HepG2 (cell line): ENCODE data around the gene TMEM253. TPM values are rescaled to one million over a fixed set of nuclear protein-coding genes. Genes with fewer than 3 reads are reported as not detected.

Source experiments
- ATAC-seq: fragments of 200-7000 bp; cut with Tn5 transposase; 3 replicates; pipeline ENCODE4 v1.9.1; 2020; ENCODE audit warnings: mild to moderate bottlenecking, moderate library complexity
- BruUV-seq: library from RNA; stranded (reverse); fragments of 400-500 nt; replicated peaks from 2 replicates; lab custom pipeline; 2021; lab: Mats Ljungman, UMichigan
- CTCF ChIA-PET: fragments of 300-600 bp; formaldehyde crosslinking; extraction: SDS; loops from one replicate; lab custom pipeline; 2021; ENCODE audit warnings: low total read pairs, inconsistent platforms, low intra/inter-chr PET ratio; lab: Yijun Ruan, JAX
- POLR2A ChIA-PET: fragments of 350-600 bp; sonication (Branson Sonifier 250); formaldehyde crosslinking; loops from one replicate; lab custom pipeline; 2020; ENCODE audit warnings: antibody characterized with exemption, inconsistent platforms; lab: Yijun Ruan, JAX
- DNase-seq: peaks from one replicate; pipeline ENCODE4 v3.0.0-alpha.2; 2015; ENCODE audit warnings: low spot score
- FAIRE-seq: peaks from 3 replicates; lab custom pipeline; 2011; peaks lifted over from hg19 to GRCh38; lab: Jason Lieb, UNC
- H2AFZ ChIP-seq: one replicate; pipeline ENCODE4 v1.6.1; 2011; ENCODE audit warnings: low read length, inconsistent platforms
- H3K27ac ChIP-seq: fragments of 300-600 bp; 3 replicates; pipeline ENCODE4 v1.8.0; 2011; ENCODE audit warnings: mixed run types, mild to moderate bottlenecking, mixed read lengths, low read length, inconsistent platforms; ENCODE audit not compliant: insufficient read depth; ENCODE audit errors: extremely low read length
- H3K27me3 ChIP-seq, 2 experiments: fragments of 200-600 bp in 1 of 2; 2 replicates in 1 of 2; 3 replicates in 1 of 2; pipeline versions ENCODE4 v1.6.0 to v1.8.0; 2011; ENCODE audit warnings: low read length in 2 of 2, mild to moderate bottlenecking in 2 of 2, moderate library complexity in 2 of 2, inconsistent platforms in 1 of 2; ENCODE audit not compliant: insufficient read depth in 2 of 2, control insufficient read depth in 1 of 2
- H3K36me3 ChIP-seq, 2 experiments: fragments of 200-600 bp in 1 of 2; replicated peaks in 1 of 2; 2 replicates in 1 of 2; 3 replicates in 1 of 2; pipeline versions ENCODE4 v1.5.1 to v1.8.0; 2011; ENCODE audit warnings: low read length in 2 of 2, inconsistent platforms in 1 of 2; ENCODE audit not compliant: insufficient read depth in 2 of 2, control insufficient read depth in 1 of 2
- H3K4me1 ChIP-seq: 2 replicates; pipeline ENCODE4 v1.5.1; 2012; ENCODE audit warnings: low read length, inconsistent platforms; ENCODE audit not compliant: insufficient read depth
- H3K4me2 ChIP-seq: 2 replicates; pipeline ENCODE4 v1.6.0; 2011; ENCODE audit warnings: low read depth, low read length, inconsistent platforms
- H3K4me3 ChIP-seq, 3 experiments: fragments of 200-600 bp in 1 of 3; sonication (generic), shearing (Covaris generic) in 1 of 3; replicated peaks in 1 of 3; 2 replicates each; pipeline ENCODE4 v1.5.1; 2011 to 2016; ENCODE audit warnings: low read length in 3 of 3, inconsistent platforms in 2 of 3, low read depth in 2 of 3, mild to moderate bottlenecking in 2 of 3, control low read depth in 1 of 3, mixed read lengths in 1 of 3; ENCODE audit not compliant: insufficient read depth in 1 of 3
- H3K79me2 ChIP-seq: one replicate; pipeline ENCODE4 v1.6.1; 2011; ENCODE audit warnings: low read length, inconsistent platforms; ENCODE audit not compliant: insufficient read depth
- H3K9ac ChIP-seq: 2 replicates; pipeline ENCODE4 v1.6.0; 2011; ENCODE audit warnings: mild to moderate bottlenecking, low read depth, low read length, inconsistent platforms; ENCODE audit not compliant: insufficient read depth
- H3K9me3 ChIP-seq: 2 replicates; pipeline ENCODE4 v1.5.1; 2012; ENCODE audit warnings: mild to moderate bottlenecking, low read length
- H4K20me1 ChIP-seq: 2 replicates; pipeline ENCODE4 v1.6.0; 2011; ENCODE audit warnings: inconsistent platforms, mild to moderate bottlenecking, low read length, moderate library complexity; ENCODE audit not compliant: insufficient read depth
- AKAP8 ChIP-seq: sonication (generic); formaldehyde crosslinking; IDR thresholded peaks from 2 replicates; pipeline ENCODE4 v1.5.1; 2020; ENCODE audit warnings: mild to moderate bottlenecking, missing genetic modification reagents
- ARID2 ChIP-seq: sonication (generic); formaldehyde crosslinking; IDR thresholded peaks from 2 replicates; pipeline ENCODE4 v1.8.1; 2022; ENCODE audit warnings: mild to moderate bottlenecking, missing genetic modification reagents, borderline replicate concordance
- ATF7 ChIP-seq, 2 experiments: fragments of 450-650 bp in 1 of 2; sonication (generic) in 1 of 2; formaldehyde crosslinking in 1 of 2; IDR thresholded peaks; 2 replicates each; pipeline versions ENCODE4 v1.4.0 to v1.6.1; 2016 to 2020; ENCODE audit warnings: antibody characterized with exemption in 1 of 2, mild to moderate bottlenecking in 1 of 2, missing genetic modification reagents in 1 of 2
- CREM ChIP-seq, 2 experiments: sonication (generic) in 1 of 2; formaldehyde crosslinking in 1 of 2; IDR thresholded peaks; 2 replicates each; pipeline versions ENCODE4 v1.4.0 to v1.6.1; 2016 to 2020; ENCODE audit warnings: antibody characterized with exemption in 1 of 2, mild to moderate bottlenecking in 1 of 2, missing genetic modification reagents in 1 of 2
- ELF4 ChIP-seq: sonication (generic); formaldehyde crosslinking; IDR thresholded peaks from 2 replicates; pipeline ENCODE4 v1.5.0; 2020; ENCODE audit warnings: missing genetic modification reagents, mild to moderate bottlenecking, moderate library complexity, borderline replicate concordance
- GPN1 ChIP-seq: sonication (generic); formaldehyde crosslinking; IDR thresholded peaks from 2 replicates; pipeline ENCODE4 v1.5.1; 2020; ENCODE audit warnings: missing genetic modification reagents, borderline replicate concordance
- HDAC6 ChIP-seq: fragments of 200-600 bp; sonication (generic); IDR thresholded peaks from 2 replicates; pipeline ENCODE4 v1.7.0; 2017; ENCODE audit warnings: mild to moderate bottlenecking, antibody characterized with exemption, low read length, low read depth
- HNRNPK ChIP-seq: fragments of 200-400 bp; formaldehyde crosslinking; IDR thresholded peaks from 2 replicates; pipeline ENCODE4 v1.6.1; 2018; ENCODE audit warnings: low read length, low read depth, moderate library complexity, mild to moderate bottlenecking; ENCODE audit not compliant: poor library complexity, severe bottlenecking
- KDM6A ChIP-seq: IDR thresholded peaks from 2 replicates; pipeline ENCODE4 v1.6.1; 2016; ENCODE audit warnings: low read depth
- MIER2 ChIP-seq: IDR thresholded peaks from 2 replicates; pipeline ENCODE4 v1.6.1; 2016; ENCODE audit warnings: missing biosample characterization, missing genetic modification reagents
- PCBP2 ChIP-seq: fragments of 200-400 bp; formaldehyde crosslinking; optimal IDR thresholded peaks from 2 replicates; pipeline ENCODE3; 2018; ENCODE audit warnings: low read length, low read depth; ENCODE audit not compliant: poor library complexity, severe bottlenecking
- RARA ChIP-seq: IDR thresholded peaks from 2 replicates; pipeline ENCODE4 v1.6.1; 2016; ENCODE audit warnings: missing genetic modification reagents, missing compliant biosample characterization
- RFXANK ChIP-seq: IDR thresholded peaks from 2 replicates; pipeline ENCODE4 v1.6.1; 2016
- SIX4 ChIP-seq: sonication (generic); formaldehyde crosslinking; IDR thresholded peaks from 2 replicates; pipeline ENCODE4 v1.4.0; 2020; ENCODE audit warnings: missing genetic modification reagents
- SP4 ChIP-seq: sonication (generic); formaldehyde crosslinking; IDR thresholded peaks from 2 replicates; pipeline ENCODE4 v1.8.1; 2023; ENCODE audit warnings: mild to moderate bottlenecking, missing genetic modification reagents
- TEF ChIP-seq: sonication (generic); formaldehyde crosslinking; IDR thresholded peaks from 2 replicates; pipeline ENCODE4 v1.5.0; 2020; ENCODE audit warnings: missing genetic modification reagents
- XRCC5 ChIP-seq: fragments of 200-400 bp; formaldehyde crosslinking; optimal IDR thresholded peaks from 2 replicates; pipeline ENCODE3; 2017; ENCODE audit warnings: mild to moderate bottlenecking, low read length
- ZFP36 ChIP-seq: fragments of 150-350 bp; IDR thresholded peaks from 2 replicates; pipeline ENCODE4 v1.6.1; 2018; ENCODE audit warnings: borderline replicate concordance, low read length, low read depth; ENCODE audit not compliant: partially characterized antibody
- ZNF143 ChIP-seq: sonication (generic); formaldehyde crosslinking; IDR thresholded peaks from 2 replicates; pipeline ENCODE4 v1.4.0; 2020; ENCODE audit warnings: missing genetic modification reagents
- ZNF292 ChIP-seq: sonication (generic); formaldehyde crosslinking; IDR thresholded peaks from 2 replicates; pipeline ENCODE4 v1.8.1; 2022; ENCODE audit warnings: mild to moderate bottlenecking, low read depth, missing genetic modification reagents, borderline replicate concordance
- ZNF326 ChIP-seq: sonication (generic); formaldehyde crosslinking; IDR thresholded peaks from 2 replicates; pipeline ENCODE4 v1.4.0; 2020; ENCODE audit warnings: missing genetic modification reagents, borderline replicate concordance
- ZNF563 ChIP-seq: sonication (generic); formaldehyde crosslinking; IDR thresholded peaks from 2 replicates; pipeline ENCODE4 v1.8.0; 2022; ENCODE audit warnings: mild to moderate bottlenecking, moderate library complexity, missing genetic modification reagents
- ZNF652 ChIP-seq: IDR thresholded peaks from 2 replicates; pipeline ENCODE4 v1.6.1; 2016; ENCODE audit warnings: low read depth, borderline replicate concordance
- ZNF660 ChIP-seq: sonication (generic); formaldehyde crosslinking; IDR thresholded peaks from 2 replicates; pipeline ENCODE4 v1.5.1; 2020; ENCODE audit warnings: mild to moderate bottlenecking, low read depth, missing genetic modification reagents, borderline replicate concordance
- ZNF878 ChIP-seq: sonication (generic); formaldehyde crosslinking; IDR thresholded peaks from 2 replicates; pipeline ENCODE4 v1.8.1; 2023; ENCODE audit warnings: mild to moderate bottlenecking, missing genetic modification reagents, moderate library complexity
- WGBS: methylation state at CpG from one replicate; pipeline ENCODE4 v1.1.6; 2017; ENCODE audit warnings: low lambda C conversion rate; 5-methylcytosine and 5-hydroxymethylcytosine counted together
- in situ Hi-C: cut with HindIII; loops from 2 replicates; pipeline ENCODE4 v1.10.0; 2017; ENCODE audit warnings: low pct_unique_long_range_greater_than_20kb; ENCODE audit not compliant: extremely low pct_ligation_motif_present
- intact Hi-C: fragments of 100-400 bp; cut with micrococcal nuclease; formaldehyde crosslinking; loops from one replicate; pipeline ENCODE4 v1.10.0; 2022; ENCODE audit not compliant: unreplicated experiment
- polyA plus RNA-seq, 8 experiments: library from polyadenylated mRNA; depleted of rRNA in 3 of 8; stranded (reverse) in 7 of 8; unstranded in 1 of 8; fragments of >200 nt; fragmentation: Illumina TruSeq in 4 of 8; extraction: Trizol in 4 of 8; gene quantifications; 2 replicates each; pipeline versions ENCODE4 v1.2.1 to v1.2.3, GENCODE V29; 2011 to 2016; ENCODE audit warnings: low read depth in 4 of 8, missing spikeins in 1 of 8, mixed read lengths in 1 of 8; ENCODE audit not compliant: insufficient read depth in 1 of 8
- total RNA-seq, 5 experiments: library from RNA; depleted of rRNA; stranded (reverse); fragments of >200 nt; fragmentation: Illumina TruSeq; extraction: Trizol; gene quantifications; 2 replicates each; pipeline ENCODE4 v1.2.3, GENCODE V29; 2016; ENCODE audit warnings: low read depth in 1 of 5

TMEM253 gene
- total and polyA plus RNA-seq, 2 of the 13 experiments (the other 11 are each of a cell fraction or from before 2014, with no cell fraction given), result 0.29 to 0.45 TPM

DNA sequence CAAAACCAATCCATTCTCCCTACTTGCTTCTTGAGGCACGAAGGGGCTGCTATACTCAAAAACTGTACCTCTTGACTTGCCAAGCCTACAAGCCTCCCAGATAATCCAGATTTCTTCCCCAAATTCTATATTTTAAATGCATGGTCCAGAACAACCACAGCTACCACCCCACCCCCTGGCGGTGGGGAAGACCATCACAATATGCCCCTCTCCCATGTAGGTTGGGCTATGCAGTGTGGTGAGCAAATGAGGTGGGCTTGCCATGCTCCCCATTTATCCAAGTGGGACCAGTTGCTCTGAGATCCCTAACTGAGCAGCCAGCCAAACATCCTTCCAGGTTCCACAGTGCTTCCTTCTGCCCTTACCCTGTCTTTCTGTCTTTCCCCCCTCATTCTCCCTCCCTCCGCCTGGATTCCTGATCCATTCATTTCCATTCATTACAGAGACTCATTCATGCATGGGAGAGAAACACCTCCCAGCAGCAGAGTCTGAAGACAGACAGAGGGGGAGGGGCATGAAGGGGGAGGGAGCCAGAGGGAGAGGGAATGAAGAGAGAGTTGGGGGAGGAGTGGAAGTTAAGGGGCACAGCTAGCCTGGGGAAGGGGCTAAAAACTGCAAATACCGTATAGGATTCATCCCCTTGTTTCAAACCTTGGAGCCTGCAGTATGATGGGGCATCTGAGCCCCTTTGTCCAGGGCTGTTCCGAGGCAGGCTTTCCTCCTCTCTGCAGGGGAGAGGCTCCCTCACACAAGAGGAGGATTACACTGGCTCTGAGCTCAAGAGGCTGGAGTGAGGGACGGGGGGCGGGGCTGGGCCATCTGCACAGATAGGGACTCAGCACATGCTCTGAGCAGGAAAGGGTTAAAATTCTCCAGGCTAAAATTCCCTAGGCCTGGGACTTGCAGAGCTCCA, 6.8 kb upstream of the TMEM253 start:
- H3K4me1 ChIP-seq, result peaks cover 42% of the 10 kb centered on the region
- intact Hi-C loops, result no loop called here
- H3K27me3 ChIP-seq, result no peaks in the 10 kb centered on the region; a peak in 1 of 5 replicates
- H4K20me1 ChIP-seq, result peaks cover 8% of the 10 kb centered on the region; the same call in 1 of the 2 replicates
- ATAC-seq, result no peak
- WGBS, result 92% methylated on average over 7 of the region's 7 CpGs
- no TSS peak for BruUV-seq
- in situ Hi-C loops, result no loop called here
- H3K27ac ChIP-seq, result no peak overlapping the region
- H3K9me3 ChIP-seq, result no peaks in the 10 kb centered on the region
- no peak overlapping the region for H3K4me3 ChIP-seq
- no peak overlapping the region for H3K4me2 ChIP-seq
- ChIA-PET POLR2A (interaction anchor here (0.9 to 7.8 kb wide), 6 partner anchors 10 to 79 kb away, joined by 3 to 91 read pairs (median 12); partner anchors contain the start of gene ARHGEF40), CTCF (interaction anchor here (3.0 to 12.2 kb wide), 4 partner anchors 12 to 80 kb away, joined by 14 to 320 read pairs (median 154); partner anchors contain the start of gene ARHGEF40)
- no peak for DNase-seq
- H3K79me2 ChIP-seq, result peaks cover 30% of the 10 kb centered on the region
- H3K36me3 ChIP-seq, result peaks cover 20 to 36% of the 10 kb centered on the region in 2 experiments
- no peak for FAIRE-seq
- H3K9ac ChIP-seq, result no peak overlapping the region
- no peak overlapping the region for H2AFZ ChIP-seq
- TF ChIP-seq TEF (CRISPR knock-in tag), result no peak
- no peak for TF ChIP-seq CREM (IDR thresholded peaks at IDR 0.05)
- no peak for TF ChIP-seq CREM (CRISPR knock-in tag; IDR thresholded peaks at IDR 0.05)
- no peak for TF ChIP-seq RARA (CRISPR knock-in tag)
- TF ChIP-seq ELF4, result no peak
- TF ChIP-seq ZFP36, result no peak
- TF ChIP-seq RFXANK (CRISPR knock-in tag), result no peak
- TF ChIP-seq ARID2 (CRISPR knock-in tag), result no peak
- no peak for TF ChIP-seq ZNF326 (CRISPR knock-in tag)
- no peak for TF ChIP-seq MIER2 (CRISPR knock-in tag)
- TF ChIP-seq ZNF652 (CRISPR knock-in tag), result peak; percentile 91
- TF ChIP-seq KDM6A (CRISPR knock-in tag), result no peak
- TF ChIP-seq ZNF292, result no peak
- TF ChIP-seq ATF7 (IDR thresholded peaks at IDR 0.05), result no peak
- TF ChIP-seq ATF7 (CRISPR knock-in tag; IDR thresholded peaks at IDR 0.05), result 0 out of 2 replicates have a peak, but pooled peaks have one; percentile 46
- 0 out of 2 replicates have a peak, but pooled peaks have one; percentile 21 for TF ChIP-seq SP4 (CRISPR knock-in tag)
- no peak for TF ChIP-seq ZNF143
- no peak for TF ChIP-seq ZNF563
- TF ChIP-seq SIX4 (CRISPR knock-in tag), result no peak
- TF ChIP-seq ZNF878 (CRISPR knock-in tag), result no peak
- TF ChIP-seq HNRNPK, result peak; percentile 0
- TF ChIP-seq XRCC5, result peak; percentile 36
- TF ChIP-seq ZNF660 (CRISPR knock-in tag), result 0 out of 2 replicates have a peak, but pooled peaks have one; percentile 25
- no peak for TF ChIP-seq HDAC6
- peak; percentile 45 for TF ChIP-seq PCBP2
- TF ChIP-seq AKAP8, result 0 out of 2 replicates have a peak, but pooled peaks have one; percentile 65
- TF ChIP-seq GPN1 (CRISPR knock-in tag), result no peak
